ENCODE results near the gene INHBC. TPM values are rescaled to one million over a fixed set of nuclear protein-coding genes. Genes with fewer than 3 reads are reported as not detected.

The INHBC gene
- total RNA-seq, 2 experiments from 2014 or later, result not detected

- CTCF ChIA-PET, result interaction anchor here (0.7 to 15.2 kb wide), 4 partner anchors 12 to 245 kb away, joined by 3 to 204 read pairs (median 4); partner anchors contain the start of genes GLI1 and SHMT2
- Mint-ChIP-seq H3K9me3 (no peaks in the 10 kb centered on the region), H3K36me3 (ENCODE audit: low read depth) (peaks cover 74% of the 10 kb centered on the region), H3K27ac (no peak overlapping the region), H3K4me1 (peaks cover 37% of the 10 kb centered on the region), H3K27me3 (no peaks in the 10 kb centered on the region), H3K4me3 (peak overlapping the region; percentile 58)
- no peak for DNase-seq
- POLR2A ChIA-PET, result interaction anchor here (1.3 to 7.9 kb wide), 4 partner anchors 8 to 46 kb away, joined by 3 to 72 read pairs (median 6); partner anchors contain the start of genes DDIT3 and GLI1
Observed at GRCh38 chr12:57473886-57474285, 39.3 kb downstream of the INHBC start.

DNA sequence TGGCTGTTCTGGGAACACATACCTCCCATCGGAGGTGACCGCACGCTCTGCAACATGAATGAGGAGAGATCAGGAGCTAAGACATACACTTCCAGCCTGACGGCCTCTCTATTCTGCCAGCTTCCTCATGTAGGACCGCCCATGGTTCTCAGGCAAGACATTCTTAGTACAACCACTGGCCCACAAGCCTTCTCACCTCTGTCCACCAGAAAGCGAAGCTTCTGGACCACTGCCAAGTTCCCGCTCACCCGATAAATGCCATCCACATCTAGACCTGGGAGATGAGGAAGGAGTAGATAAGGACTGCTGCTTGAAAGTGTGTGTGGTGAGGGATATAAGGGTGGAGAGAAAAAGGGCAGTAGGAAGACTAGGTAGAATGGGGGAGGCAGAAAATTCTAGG, 39.8 kb downstream of the INHBC start:
- no peaks in the 10 kb centered on the region for H3K27me3 Mint-ChIP-seq
- DNase-seq, result no peak
- H3K27ac Mint-ChIP-seq, result no peak overlapping the region
- H3K36me3 Mint-ChIP-seq (ENCODE audit: low read depth), result peaks cover 71% of the 10 kb centered on the region
- H3K4me1 Mint-ChIP-seq, result peaks cover 42% of the 10 kb centered on the region
- POLR2A ChIA-PET, result interaction anchor here (0.9 to 7.9 kb wide), 6 partner anchors 9 to 72 kb away, joined by 3 to 72 read pairs (median 6); partner anchors contain the start of genes DCTN2, DDIT3 and GLI1
- peak overlapping the region; percentile 58 for H3K4me3 Mint-ChIP-seq
- no peaks in the 10 kb centered on the region for H3K9me3 Mint-ChIP-seq
- CTCF ChIA-PET, result interaction anchor here (1.0 to 15.2 kb wide), 3 partner anchors 12 to 245 kb away, joined by 3 to 204 read pairs (median 3); partner anchors contain the start of genes GLI1 and SHMT2

DNA sequence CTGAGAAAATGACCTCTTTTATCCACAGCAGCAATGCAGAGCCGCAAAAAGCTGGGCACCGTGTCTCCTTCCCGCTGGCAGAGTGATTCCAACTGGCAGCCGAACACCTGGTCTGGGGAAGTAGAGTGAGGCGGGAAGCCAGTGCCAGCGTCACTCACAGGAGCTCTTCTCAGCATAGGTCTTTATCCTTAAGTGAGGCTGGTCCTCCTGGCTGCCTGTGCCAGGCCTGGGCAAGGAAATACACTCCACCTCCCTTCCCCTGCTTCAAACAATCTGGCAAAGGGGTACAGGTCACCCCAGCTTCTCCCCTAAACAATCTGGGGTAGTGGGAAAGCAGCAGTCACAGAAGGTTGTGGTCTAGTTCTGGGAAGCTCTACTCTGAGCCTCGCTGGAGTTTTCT, 40.3 kb downstream of the INHBC start:
- no peak for DNase-seq
- CTCF ChIA-PET, result interaction anchor here (1.0 to 15.2 kb wide), 3 partner anchors 13 to 246 kb away, joined by 3 to 204 read pairs (median 3); partner anchors contain the start of genes GLI1 and SHMT2
- H3K27me3 Mint-ChIP-seq, result no peaks in the 10 kb centered on the region
- peaks cover 44% of the 10 kb centered on the region for H3K4me1 Mint-ChIP-seq
- no peak overlapping the region for H3K27ac Mint-ChIP-seq
- POLR2A ChIA-PET, result interaction anchor here (0.9 to 7.9 kb wide), 6 partner anchors 9 to 72 kb away, joined by 3 to 72 read pairs (median 6); partner anchors contain the start of genes DCTN2, DDIT3 and GLI1
- H3K4me3 Mint-ChIP-seq, result peak overlapping the region; percentile 58
- no peaks in the 10 kb centered on the region for H3K9me3 Mint-ChIP-seq
- peaks cover 71% of the 10 kb centered on the region for H3K36me3 Mint-ChIP-seq (ENCODE audit: low read depth)

DNA sequence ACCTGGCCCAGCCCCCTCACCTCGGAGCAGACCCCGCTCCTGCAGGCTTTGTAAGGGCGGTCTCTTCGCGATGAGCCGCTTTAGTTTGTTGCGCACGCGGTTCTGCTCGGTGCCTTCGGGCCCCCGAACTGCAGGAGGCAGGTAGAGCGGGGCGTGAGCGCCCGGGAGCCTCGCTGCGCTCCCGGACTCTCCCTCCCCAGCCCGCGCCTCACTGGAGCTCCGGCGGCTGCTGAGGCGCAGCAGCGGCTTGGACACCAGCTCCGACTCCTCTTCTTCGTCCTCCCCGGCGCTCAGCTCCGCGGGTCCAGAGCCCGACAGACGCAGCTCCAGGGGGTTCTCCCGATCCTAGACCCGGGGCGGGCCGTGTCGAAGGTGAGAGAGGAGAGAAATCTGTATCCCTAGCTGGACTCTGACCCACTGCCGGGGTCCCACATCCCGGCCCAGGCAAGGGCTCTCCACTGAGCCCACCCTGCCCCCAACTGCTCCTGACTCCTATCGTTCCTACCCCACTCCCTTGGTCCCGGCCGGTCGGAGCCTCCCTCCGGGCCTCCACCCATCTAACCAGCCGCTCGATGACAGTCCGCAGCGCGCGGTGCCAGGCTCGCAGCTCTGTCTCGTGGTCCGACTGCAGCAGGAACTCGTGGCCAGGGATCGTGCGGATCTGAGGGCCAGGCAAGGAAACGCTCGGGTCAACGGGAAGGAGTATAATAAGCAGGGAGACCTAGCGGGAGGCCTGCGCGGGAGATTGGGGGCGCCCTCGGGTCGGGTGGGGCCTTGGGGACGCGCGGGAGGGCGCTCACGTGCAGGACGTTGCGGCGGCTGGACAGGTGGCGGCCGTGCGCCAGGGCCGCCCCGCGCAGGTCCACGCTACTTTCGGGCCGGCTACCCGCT, 40.9 kb downstream of the INHBC start:
- CTCF ChIA-PET, result interaction anchor here (1.0 to 15.2 kb wide), 7 partner anchors 13 to 190 kb away, joined by 3 to 204 read pairs (median 7); partner anchors contain the start of genes GLI1 and MARS1
- Mint-ChIP-seq H3K9me3 (no peaks in the 10 kb centered on the region), H3K27me3 (no peaks in the 10 kb centered on the region), H3K27ac (peak overlapping the region; percentile 100), H3K4me3 (peak overlapping the region; percentile 89), H3K4me1 (peaks cover 50% of the 10 kb centered on the region), H3K36me3 (ENCODE audit: low read depth) (peaks cover 71% of the 10 kb centered on the region)
- POLR2A ChIA-PET, result interaction anchor here (0.9 to 7.9 kb wide), 9 partner anchors 10 to 71 kb away, joined by 3 to 72 read pairs (median 7); partner anchors contain the start of genes DCTN2, DDIT3 and GLI1
- no peak for DNase-seq

- Mint-ChIP-seq H3K4me1 (peaks cover 57% of the 10 kb centered on the region), H3K36me3 (ENCODE audit: low read depth) (peaks cover 71% of the 10 kb centered on the region), H3K9me3 (no peaks in the 10 kb centered on the region), H3K4me3 (peak overlapping the region; percentile 89), H3K27me3 (no peaks in the 10 kb centered on the region), H3K27ac (peak overlapping the region; percentile 100)
- peak; percentile 86 for DNase-seq
- ChIA-PET CTCF (interaction anchor here (0.6 to 15.2 kb wide), 15 partner anchors 8 to 262 kb away, joined by 3 to 204 read pairs (median 5); partner anchors contain the start of genes GLI1, INHBE and MARS1), POLR2A (interaction anchor here (0.9 to 7.9 kb wide), 11 partner anchors 10 to 420 kb away, joined by 3 to 72 read pairs (median 5); partner anchors contain the start of genes DDIT3, GLI1 and MARS1)
Observed at GRCh38 chr12:57476162-57476992, 41.8 kb downstream of the INHBC start.

DNA sequence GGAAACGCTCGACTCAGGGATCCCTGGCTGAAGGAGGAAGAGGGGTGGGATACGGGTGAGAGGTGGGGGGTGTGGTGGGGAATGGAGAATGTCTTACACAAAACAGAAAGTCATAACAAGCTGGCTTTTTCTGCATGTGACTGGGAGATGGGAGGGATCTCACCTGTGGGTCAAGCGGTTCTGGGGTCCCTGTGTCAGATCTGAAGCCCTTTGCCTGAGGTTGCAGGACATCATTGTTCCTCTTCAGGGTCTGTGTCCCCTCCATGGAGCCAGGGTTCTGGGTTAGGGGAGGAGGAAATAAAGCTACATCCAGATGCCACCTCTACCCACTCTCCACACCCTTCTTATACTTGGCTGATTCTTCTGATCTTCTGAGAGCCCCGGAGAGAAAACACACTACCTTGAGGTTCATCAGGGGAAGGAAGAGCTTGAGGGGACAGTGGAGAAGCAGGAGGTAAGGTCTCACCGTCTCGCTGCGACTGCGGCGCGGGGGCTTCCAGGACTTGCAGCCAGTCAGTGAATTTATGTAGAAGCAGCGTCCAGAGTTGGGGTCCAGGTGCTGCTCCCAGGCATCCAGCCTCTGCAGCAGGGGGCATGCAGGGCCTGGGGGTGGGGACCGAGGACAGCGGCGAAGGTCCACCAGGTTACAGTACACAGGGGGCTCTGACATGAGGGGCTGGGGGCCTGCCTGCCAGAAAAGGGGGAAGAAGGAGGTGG, 42.6 kb downstream of the INHBC start:
- H3K27me3 Mint-ChIP-seq, result no peaks in the 10 kb centered on the region
- peaks cover 69% of the 10 kb centered on the region for H3K36me3 Mint-ChIP-seq (ENCODE audit: low read depth)
- CTCF ChIA-PET, result interaction anchor here (0.7 to 15.2 kb wide), 15 partner anchors 9 to 263 kb away, joined by 3 to 204 read pairs (median 5); partner anchors contain the start of genes GLI1, INHBE and MARS1
- no peaks in the 10 kb centered on the region for H3K9me3 Mint-ChIP-seq
- peak overlapping the region; percentile 89 for H3K4me3 Mint-ChIP-seq
- peaks cover 62% of the 10 kb centered on the region for H3K4me1 Mint-ChIP-seq
- DNase-seq, result no peak
- H3K27ac Mint-ChIP-seq, result peak overlapping the region; percentile 100
- POLR2A ChIA-PET, result interaction anchor here (0.6 to 7.9 kb wide), 14 partner anchors 11 to 421 kb away, joined by 3 to 72 read pairs (median 4); partner anchors contain the start of genes DDIT3, GLI1, MARS1 and NEMP1

DNA sequence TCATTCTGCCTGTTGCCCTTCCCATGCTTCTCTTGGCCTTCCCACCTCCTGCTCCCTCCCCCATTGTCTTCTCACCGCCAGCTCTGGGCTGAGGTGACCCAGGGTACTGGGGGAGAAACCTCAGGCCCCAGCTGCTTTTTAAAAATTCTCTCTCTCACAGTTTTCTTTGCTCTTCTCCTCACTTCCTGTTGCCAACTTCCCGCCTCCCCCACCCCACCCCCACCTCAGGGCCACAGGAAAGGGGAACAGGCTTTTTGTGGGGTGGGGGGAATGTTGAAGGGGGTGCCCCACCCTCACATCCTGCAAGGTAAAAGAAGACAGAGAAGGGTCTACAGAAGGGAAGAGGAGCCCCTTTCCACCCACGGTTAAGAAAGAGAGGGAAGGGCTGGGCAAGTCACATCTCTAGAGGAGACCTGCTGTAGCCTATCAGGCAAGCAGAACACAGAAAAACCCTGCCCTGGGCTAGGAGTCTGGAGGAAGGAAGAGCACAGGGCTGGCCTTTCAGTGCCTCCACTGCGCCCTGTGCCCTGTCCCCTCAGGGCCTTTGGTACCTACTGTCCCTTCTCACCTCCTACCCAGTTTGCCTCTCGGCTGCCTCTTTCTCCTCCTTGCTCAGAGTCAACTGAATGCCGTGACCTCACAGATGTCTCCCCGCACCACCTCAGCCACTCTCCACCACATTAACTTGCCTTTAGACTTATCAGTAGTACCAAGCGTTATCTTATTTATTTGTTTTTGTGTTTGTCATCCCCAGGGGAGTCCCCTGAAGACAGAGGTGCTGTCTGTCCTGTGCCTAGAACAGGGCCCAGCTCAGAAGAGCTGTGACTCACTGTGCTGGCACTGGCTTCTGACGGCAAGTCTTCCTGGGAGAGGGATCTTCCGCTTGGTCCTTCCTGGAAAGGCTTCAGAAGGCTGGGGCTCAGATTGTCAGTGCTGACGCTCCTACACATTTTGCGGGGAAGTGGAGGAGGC, 43.4 kb downstream of the INHBC start:
- Mint-ChIP-seq H3K9me3 (no peaks in the 10 kb centered on the region), H3K27me3 (no peaks in the 10 kb centered on the region), H3K4me1 (peaks cover 59% of the 10 kb centered on the region), H3K27ac (peak overlapping the region; percentile 100), H3K4me3 (peak overlapping the region; percentile 89), H3K36me3 (ENCODE audit: low read depth) (peaks cover 61% of the 10 kb centered on the region)
- POLR2A ChIA-PET, result interaction anchor here (0.6 to 7.9 kb wide), 15 partner anchors 11 to 399 kb away, joined by 3 to 72 read pairs (median 5); partner anchors contain the start of genes DDIT3, GLI1, MARS1 and NEMP1
- CTCF ChIA-PET, result interaction anchor here (0.8 to 15.2 kb wide), 7 partner anchors 10 to 48 kb away, joined by 4 to 204 read pairs (median 7); partner anchors contain the start of genes GLI1 and MARS1
- peak; percentile 62 for DNase-seq

DNA sequence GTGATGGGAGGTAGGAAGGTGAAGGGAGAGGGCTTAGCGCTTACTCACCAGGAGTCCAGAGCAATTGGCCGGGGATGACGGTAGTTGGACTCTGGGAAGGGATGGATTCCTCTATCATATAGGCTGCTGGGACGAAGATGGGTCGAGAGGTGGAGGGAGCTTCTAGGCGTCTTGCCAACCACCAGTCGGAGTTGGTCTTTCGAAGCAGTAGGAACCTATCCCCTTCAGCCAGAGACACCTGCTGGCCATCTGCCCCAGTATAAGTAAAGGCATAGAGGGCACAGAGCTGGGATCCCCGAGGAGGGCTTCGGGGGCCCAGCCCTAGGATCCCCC, 44.4 kb downstream of the INHBC start:
- CTCF ChIA-PET, result interaction anchor here (1.0 to 15.2 kb wide), 2 partner anchors 17 to 26 kb away, joined by 4 to 204 read pairs; partner anchors contain the start of gene GLI1
- Mint-ChIP-seq H3K9me3 (no peaks in the 10 kb centered on the region), H3K27me3 (no peaks in the 10 kb centered on the region), H3K4me3 (peak overlapping the region; percentile 89), H3K36me3 (ENCODE audit: low read depth) (peaks cover 54% of the 10 kb centered on the region), H3K4me1 (peaks cover 58% of the 10 kb centered on the region), H3K27ac (peak overlapping the region; percentile 100)
- no peak for DNase-seq
- POLR2A ChIA-PET, result interaction anchor here (0.9 to 7.9 kb wide), 8 partner anchors 10 to 304 kb away, joined by 3 to 72 read pairs (median 9); partner anchors contain the start of genes DCTN2, DDIT3, GLI1 and MARS1

DNA sequence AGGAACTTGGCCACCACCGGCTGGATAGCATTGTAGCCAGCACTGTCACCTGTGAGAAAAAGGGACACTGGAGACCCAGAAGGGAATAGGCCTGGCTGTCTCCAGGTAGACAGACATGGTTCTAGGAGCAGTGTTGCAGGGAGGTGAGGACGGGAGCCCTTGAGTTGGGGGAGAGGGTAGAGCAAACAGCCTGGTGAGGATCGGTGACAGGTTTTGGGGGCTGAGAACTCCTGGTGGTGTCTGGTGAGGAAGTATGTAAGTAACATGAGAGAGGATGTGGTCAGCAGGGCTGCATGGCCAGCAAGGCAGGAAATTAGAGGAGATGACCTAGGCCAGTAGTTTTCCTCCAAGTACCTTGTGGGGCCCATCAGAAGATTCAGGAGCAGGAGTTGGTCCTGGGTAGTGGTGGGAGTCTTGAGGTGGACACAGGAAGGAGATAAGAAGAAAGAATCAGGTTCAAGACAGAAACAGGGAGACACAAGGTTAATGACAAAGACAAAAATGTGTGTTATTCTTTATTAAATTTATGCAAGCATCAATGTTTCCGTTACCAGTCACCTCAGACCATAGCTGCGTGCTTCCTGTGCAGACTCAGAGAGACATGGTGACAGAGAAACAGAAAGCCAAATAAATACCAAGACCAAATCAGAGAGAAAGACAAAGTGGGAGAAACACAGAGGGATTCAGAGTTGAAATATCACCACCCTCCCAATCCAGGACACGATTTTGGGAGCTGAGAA, 45.0 kb downstream of the INHBC start, which contains the start of gene ARHGAP9:
Gene ARHGAP9, minus strand, starts transcription at position 491 of the 740 bp plus-strand sequence. Its CDS starts 460 bp downstream, at position 31.
- peak; percentile 73 for DNase-seq
- POLR2A ChIA-PET, result interaction anchor here (0.6 to 7.9 kb wide), 17 partner anchors 9 to 833 kb away, joined by 3 to 72 read pairs (median 4); partner anchors contain the start of genes DCTN2, DDIT3, GLI1 and MARS1
- Mint-ChIP-seq H3K4me1 (peaks cover 53% of the 10 kb centered on the region), H3K27ac (peak within 1 kb of the TSS; percentile 100), H3K27me3 (no peaks in the 10 kb centered on the region), H3K4me3 (peak within 1 kb of the TSS; percentile 89), H3K9me3 (no peaks in the 10 kb centered on the region), H3K36me3 (ENCODE audit: low read depth) (peaks cover 48% of the 10 kb centered on the region)
- CTCF ChIA-PET, result interaction anchor here (0.8 to 15.2 kb wide), 5 partner anchors 18 to 105 kb away, joined by 3 to 204 read pairs (median 3); partner anchors contain the start of genes GLI1 and INHBC

DNA sequence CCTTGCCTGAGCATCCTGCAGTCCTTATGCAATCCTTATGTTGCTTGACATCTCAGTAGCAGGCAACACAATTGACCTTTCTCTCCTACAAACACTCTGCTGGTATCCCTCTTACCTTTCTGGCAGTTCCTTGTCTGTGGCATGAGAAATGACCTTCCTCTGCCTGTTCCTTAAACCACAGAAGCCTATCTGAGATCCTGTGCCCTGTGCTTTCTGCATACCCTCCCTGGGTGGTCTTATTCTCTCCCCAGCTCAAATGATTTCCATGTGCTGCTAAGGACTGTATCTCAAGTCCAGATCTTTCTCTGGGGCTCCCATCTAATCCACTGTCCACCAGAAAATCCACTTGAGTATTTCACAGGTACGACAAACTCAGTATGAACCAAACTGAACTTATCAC, 47.1 kb downstream of the INHBC start:
- no peak overlapping the region for H3K4me3 Mint-ChIP-seq
- peak overlapping the region; percentile 55 for H3K27ac Mint-ChIP-seq
- no peaks in the 10 kb centered on the region for H3K9me3 Mint-ChIP-seq
- H3K36me3 Mint-ChIP-seq (ENCODE audit: low read depth), result peaks cover 36% of the 10 kb centered on the region
- no peaks in the 10 kb centered on the region for H3K27me3 Mint-ChIP-seq
- ChIA-PET POLR2A (no interaction called here), CTCF (interaction anchor here (15.2 kb wide), 1 partner anchor 20 kb away, joined by 204 read pairs; the partner anchor contains the start of gene GLI1)
- no peak for DNase-seq
- peaks cover 42% of the 10 kb centered on the region for H3K4me1 Mint-ChIP-seq
